Testis (tissue), 2 donors: Measurements from ENCODE around the gene ZNF681.

Experiments
- POLR2A ChIP-seq: fragments of 450-650 bp; IDR thresholded peaks from one replicate; pipeline ENCODE4 v1.6.1; 2017; ENCODE audit warnings: antibody characterized with exemption, mild to moderate bottlenecking, moderate library complexity
- TF ChIP-seq, protein P1 (sequence below), 3 experiments: fragments of 450-650 bp in 2 of 3; fragments of 200-600 bp in 1 of 3; sonication (generic) in 1 of 3; IDR thresholded peaks; one replicate each; pipeline ENCODE4 v1.5.1; 2016 to 2019; ENCODE audit warnings: antibody characterized with exemption in 3 of 3, mild to moderate bottlenecking in 2 of 3, moderate library complexity in 1 of 3

DNA sequence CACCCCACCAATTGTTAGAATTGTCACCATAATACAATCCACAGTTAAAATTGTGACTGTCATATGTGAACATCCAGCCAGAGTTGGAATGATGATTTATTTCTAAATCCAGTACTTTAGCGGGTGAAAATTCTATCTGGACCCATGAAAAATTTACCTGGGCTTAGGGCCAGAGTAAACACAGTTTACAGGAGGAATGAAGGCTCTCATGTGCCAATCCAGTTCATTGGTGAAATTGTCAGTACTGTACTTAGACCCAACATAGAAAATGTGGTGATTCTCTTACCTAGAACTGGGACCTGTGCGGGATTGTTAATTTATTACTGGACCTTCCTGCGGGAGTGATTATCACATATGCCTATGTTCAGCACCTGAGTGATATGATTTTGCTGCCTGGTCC lies 27.3 kb upstream of the ZNF681 start:
- TF ChIP-seq, protein P1, sequence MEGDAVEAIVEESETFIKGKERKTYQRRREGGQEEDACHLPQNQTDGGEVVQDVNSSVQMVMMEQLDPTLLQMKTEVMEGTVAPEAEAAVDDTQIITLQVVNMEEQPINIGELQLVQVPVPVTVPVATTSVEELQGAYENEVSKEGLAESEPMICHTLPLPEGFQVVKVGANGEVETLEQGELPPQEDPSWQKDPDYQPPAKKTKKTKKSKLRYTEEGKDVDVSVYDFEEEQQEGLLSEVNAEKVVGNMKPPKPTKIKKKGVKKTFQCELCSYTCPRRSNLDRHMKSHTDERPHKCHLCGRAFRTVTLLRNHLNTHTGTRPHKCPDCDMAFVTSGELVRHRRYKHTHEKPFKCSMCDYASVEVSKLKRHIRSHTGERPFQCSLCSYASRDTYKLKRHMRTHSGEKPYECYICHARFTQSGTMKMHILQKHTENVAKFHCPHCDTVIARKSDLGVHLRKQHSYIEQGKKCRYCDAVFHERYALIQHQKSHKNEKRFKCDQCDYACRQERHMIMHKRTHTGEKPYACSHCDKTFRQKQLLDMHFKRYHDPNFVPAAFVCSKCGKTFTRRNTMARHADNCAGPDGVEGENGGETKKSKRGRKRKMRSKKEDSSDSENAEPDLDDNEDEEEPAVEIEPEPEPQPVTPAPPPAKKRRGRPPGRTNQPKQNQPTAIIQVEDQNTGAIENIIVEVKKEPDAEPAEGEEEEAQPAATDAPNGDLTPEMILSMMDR (IDR thresholded peaks at IDR 0.05), result no peak
- no peak for TF ChIP-seq POLR2A
